CD14-positive monocyte (primary cell): ENCODE measurements around the gene FAM221B. TPM values are rescaled to one million over a fixed set of nuclear protein-coding genes. Genes with fewer than 3 reads are reported as not detected.

ENCODE experiments used
- DNase-seq, 3 donors: peaks; one replicate each; pipeline ENCODE4 v3.0.0-alpha.2; 2011 to 2022
- H2AFZ ChIP-seq: 2 replicates; pipeline ENCODE4 v1.6.0; 2012; ENCODE audit warnings: mild to moderate bottlenecking, low read depth, low read length, inconsistent platforms; ENCODE audit not compliant: insufficient read depth, poor library complexity, severe bottlenecking
- H3K27ac ChIP-seq, 2 donors: 1 replicate in 1 of 2; 2 replicates in 1 of 2; pipeline ENCODE4 v1.5.1; 2012 to 2013; ENCODE audit warnings: low read length in 2 of 2, control low read depth in 1 of 2, inconsistent platforms in 1 of 2, low read depth in 1 of 2, mild to moderate bottlenecking in 1 of 2
- H3K27me3 ChIP-seq, 2 donors: one replicate each; pipeline versions ENCODE4 v1.6.0 to v1.6.1; 2011 to 2013; ENCODE audit warnings: low read length in 2 of 2; ENCODE audit not compliant: control insufficient read depth in 2 of 2, insufficient read depth in 2 of 2
- H3K36me3 ChIP-seq, 2 donors: replicated peaks in 1 of 2; 1 replicate in 1 of 2; 2 replicates in 1 of 2; pipeline versions ENCODE4 v1.5.1 to v1.6.1; 2012 to 2013; ENCODE audit warnings: low read length in 2 of 2, control low read depth in 1 of 2, inconsistent platforms in 1 of 2, mild to moderate bottlenecking in 1 of 2; ENCODE audit not compliant: insufficient read depth in 2 of 2, control insufficient read depth in 1 of 2
- H3K4me1 ChIP-seq, 2 donors: 1 replicate in 1 of 2; 2 replicates in 1 of 2; pipeline versions ENCODE4 v1.5.1 to v1.6.1; 2012 to 2013; ENCODE audit warnings: low read length in 2 of 2, control low read depth in 1 of 2, inconsistent platforms in 1 of 2, mild to moderate bottlenecking in 1 of 2, moderate library complexity in 1 of 2; ENCODE audit not compliant: insufficient read depth in 2 of 2, control insufficient read depth in 1 of 2
- H3K4me2 ChIP-seq: replicated peaks from 2 replicates; pipeline ENCODE3; 2012; ENCODE audit warnings: low read length, moderate library complexity, mild to moderate bottlenecking; ENCODE audit not compliant: poor library complexity, severe bottlenecking; ENCODE audit errors: extremely low read depth
- H3K4me3 ChIP-seq, 3 experiments: fragments of 200-600 bp in 1 of 3; sonication (generic) in 1 of 3; replicated peaks in 1 of 3; 1 replicate in 2 of 3; 2 replicates in 1 of 3; pipeline ENCODE4 v1.5.1; 2011 to 2013; ENCODE audit warnings: low read length in 3 of 3, mild to moderate bottlenecking in 3 of 3, control low read depth in 2 of 3, low read depth in 2 of 3, inconsistent platforms in 1 of 3, moderate library complexity in 1 of 3
- H3K79me2 ChIP-seq: 2 replicates; pipeline ENCODE4 v1.6.0; 2012; ENCODE audit warnings: mild to moderate bottlenecking, control low read depth, inconsistent platforms, low read length, moderate library complexity; ENCODE audit not compliant: insufficient read depth
- H3K9ac ChIP-seq: 2 replicates; pipeline ENCODE4 v1.6.0; 2017; ENCODE audit warnings: low read length, mild to moderate bottlenecking; ENCODE audit not compliant: insufficient read depth, poor library complexity, severe bottlenecking
- H3K9me3 ChIP-seq, 2 donors: replicated peaks in 1 of 2; 1 replicate in 1 of 2; 2 replicates in 1 of 2; pipeline versions ENCODE4 v1.5.1 to v1.6.1; 2012 to 2013; ENCODE audit warnings: low read length in 2 of 2, control low read depth in 1 of 2; ENCODE audit not compliant: control insufficient read depth in 1 of 2, insufficient read depth in 1 of 2
- H4K20me1 ChIP-seq: 2 replicates; pipeline ENCODE4 v1.6.0; 2012; ENCODE audit warnings: mild to moderate bottlenecking, low read length, control low read depth, moderate library complexity; ENCODE audit not compliant: insufficient read depth
- H3K27ac Mint-ChIP-seq, 7 donors: one replicate each; pipeline ENCODE4 v1.8.0; 2020; ENCODE audit warnings: mild to moderate bottlenecking in 7 of 7, mixed read lengths in 7 of 7, moderate library complexity in 6 of 7, inconsistent platforms in 2 of 7
- H3K27me3 Mint-ChIP-seq, 3 donors: one replicate each; pipeline ENCODE4 v1.8.0; 2021 to 2022; ENCODE audit warnings: low read depth in 3 of 3, mild to moderate bottlenecking in 3 of 3, mixed read lengths in 3 of 3, moderate library complexity in 3 of 3, inconsistent platforms in 1 of 3
- H3K36me3 Mint-ChIP-seq, 2 donors: one replicate each; pipeline ENCODE4 v1.8.0; 2020; ENCODE audit warnings: mixed read lengths in 2 of 2, inconsistent platforms in 1 of 2, mild to moderate bottlenecking in 1 of 2
- H3K4me1 Mint-ChIP-seq: one replicate; pipeline ENCODE4 v1.8.0; 2020; ENCODE audit warnings: mild to moderate bottlenecking, mixed read lengths
- H3K4me3 Mint-ChIP-seq, 2 donors: one replicate each; pipeline ENCODE4 v1.8.0; 2020; ENCODE audit warnings: mild to moderate bottlenecking in 2 of 2, mixed read lengths in 2 of 2, moderate library complexity in 1 of 2
- H3K9me3 Mint-ChIP-seq, 7 donors: one replicate each; pipeline ENCODE4 v1.8.0; 2020 to 2022; ENCODE audit warnings: mixed read lengths in 7 of 7, mild to moderate bottlenecking in 6 of 7, moderate library complexity in 6 of 7, inconsistent platforms in 2 of 7
- CTCF ChIP-seq: fragments of 200-600 bp; IDR thresholded peaks from one replicate; pipeline ENCODE4 v1.8.0; 2022; ENCODE audit warnings: antibody characterized with exemption, mild to moderate bottlenecking
- WGBS: methylation state at CpG from one replicate; pipeline ENCODE4 v1.1.5; 2013; ENCODE audit warnings: missing lambda C conversion rate; ENCODE audit not compliant: insufficient coverage; 5-methylcytosine and 5-hydroxymethylcytosine counted together
- intact Hi-C, 2 donors: fragments of 100-400 bp; cut with micrococcal nuclease; formaldehyde crosslinking; loops; one replicate each; pipeline versions ENCODE4 v1.15.0 to v1.15.1; 2023
- polyA plus RNA-seq, 3 donors: library from polyadenylated mRNA; depleted of rRNA in 1 of 3; unstranded in 2 of 3; stranded (reverse) in 1 of 3; fragments of 300-500 nt in 2 of 3; fragments of >200 nt in 1 of 3; fragmentation: Illumina TruSeq in 2 of 3; gene quantifications; 1 replicate in 2 of 3; 2 replicates in 1 of 3; pipeline ENCODE4 v1.2.3, GENCODE V29; 2012 to 2021

Gene FAM221B
- polyA plus RNA-seq, 3 donors: 0.05 to 0.63 TPM; not detected in 1

GRCh38 chr9:35806101-35806500 is 22.4 kb downstream of the FAM221B start:
- Histone ChIP-seq H3K79me2 (no peaks in the 10 kb centered on the region), H3K4me1 (peaks cover 0 to under 1% of the 10 kb centered on the region in 2 donors), H2AFZ (no peak overlapping the region), H3K9ac (no peak overlapping the region), H3K27me3 (no peaks in the 10 kb centered on the region), H3K4me3 (no peak overlapping the region), H4K20me1 (no peaks in the 10 kb centered on the region), H3K36me3 (no peaks in the 10 kb centered on the region), H3K27ac (no peak overlapping the region), H3K9me3 (no peaks in the 10 kb centered on the region), H3K4me2 (no peak overlapping the region)
- no peak overlapping the region for H3K27ac Mint-ChIP-seq
- H3K4me3 Mint-ChIP-seq: no peak overlapping the region
- H3K4me1 Mint-ChIP-seq: peaks cover under 1% of the 10 kb centered on the region
- WGBS: 100% methylated on average over 7 of the region's 8 CpGs
- TF ChIP-seq CTCF: no peak
- intact Hi-C loops: no loop called here
- DNase-seq: no peak
- H3K27me3 Mint-ChIP-seq: peaks cover 1 to 4% (median 2%) of the 10 kb centered on the region in 3 donors
- H3K36me3 Mint-ChIP-seq: peaks cover 2 to 4% of the 10 kb centered on the region in 2 donors
- H3K9me3 Mint-ChIP-seq: no peaks in the 10 kb centered on the region

GRCh38 chr9:35801328-35802128 is 27.0 kb downstream of the FAM221B start:
- Mint-ChIP-seq H3K9me3 (no peaks in the 10 kb centered on the region), H3K4me3 (no peak overlapping the region), H3K27ac (no peak overlapping the region), H3K36me3 (no peaks in the 10 kb centered on the region), H3K4me1 (peaks cover 3% of the 10 kb centered on the region), H3K27me3 (peaks cover 2 to 8% (median 3%) of the 10 kb centered on the region in 3 donors)
- intact Hi-C loops: no loop called here
- no peak for TF ChIP-seq CTCF
- DNase-seq: no peak
- no peaks in the 10 kb centered on the region for H3K27me3 ChIP-seq
- H3K36me3 ChIP-seq: no peaks in the 10 kb centered on the region
- H3K9ac ChIP-seq: no peak overlapping the region
- no peak overlapping the region for H3K4me3 ChIP-seq
- no peaks in the 10 kb centered on the region for H4K20me1 ChIP-seq
- no peak overlapping the region for H2AFZ ChIP-seq
- WGBS: over 99% methylated on average over 13 of the region's 13 CpGs
- no peaks in the 10 kb centered on the region for H3K4me1 ChIP-seq
- H3K9me3 ChIP-seq: no peaks in the 10 kb centered on the region
- H3K79me2 ChIP-seq: no peaks in the 10 kb centered on the region
- H3K4me2 ChIP-seq: no peak overlapping the region
- H3K27ac ChIP-seq: no peak overlapping the region
